Transverse colon (tissue), 4 donors: ENCODE data around the gene CCNI. TPM values are rescaled to one million over a fixed set of nuclear protein-coding genes. Genes with fewer than 3 reads are reported as not detected.
"Not testable (repeated sequence)": the region's sequence is repeated elsewhere in the genome, so short reads cannot be mapped to it uniquely, and the experiment has no call there.

Source experiments
- DNase-seq: peaks from one replicate; pipeline ENCODE4 v3.0.0-alpha.2; 2019
- H3K27ac ChIP-seq, 4 donors: fragments of 200-600 bp; sonication (generic); 2 replicates each; pipeline ENCODE4 v1.5.1; 2016 to 2018; ENCODE audit warnings: inconsistent platforms in 4 of 4
- H3K27me3 ChIP-seq: fragments of 200-600 bp; sonication (generic); 2 replicates; pipeline ENCODE4 v1.5.1; 2017; ENCODE audit warnings: inconsistent platforms
- H3K36me3 ChIP-seq, 4 donors: fragments of 200-600 bp; sonication (generic); 2 replicates each; pipeline ENCODE4 v1.5.1; 2017 to 2019; ENCODE audit warnings: inconsistent platforms in 4 of 4
- H3K4me1 ChIP-seq, 4 donors: fragments of 200-600 bp; sonication (generic); 2 replicates each; pipeline ENCODE4 v1.5.1; 2017 to 2020; ENCODE audit warnings: inconsistent platforms in 4 of 4
- H3K4me3 ChIP-seq, 4 donors: fragments of 200-600 bp; sonication (generic); 1 replicate in 1 of 4; 2 replicates in 3 of 4; pipeline versions ENCODE4 v1.5.1 to v1.6.1; 2017 to 2019; ENCODE audit warnings: inconsistent platforms in 4 of 4
- H3K9me3 ChIP-seq, 2 donors: fragments of 200-600 bp; sonication (generic); 2 replicates each; pipeline ENCODE4 v1.5.1; 2017 to 2019; ENCODE audit warnings: inconsistent platforms in 2 of 2
- CTCF ChIP-seq, 5 experiments: fragments of 200-600 bp in 3 of 5; fragments of 450-650 bp in 2 of 5; sonication (generic) in 3 of 5; IDR thresholded peaks; 1 replicate in 2 of 5; 2 replicates in 3 of 5; pipeline ENCODE4 v1.5.1; 2016 to 2017; ENCODE audit warnings: antibody characterized with exemption in 5 of 5, inconsistent platforms in 3 of 5, mild to moderate bottlenecking in 2 of 5, moderate library complexity in 1 of 5
- EP300 ChIP-seq: sonication (generic); formaldehyde crosslinking; IDR thresholded peaks from one replicate; pipeline ENCODE4 v1.6.1; 2017; ENCODE audit warnings: antibody characterized with exemption, low read depth
- POLR2A ChIP-seq: fragments of 450-650 bp; IDR thresholded peaks from one replicate; pipeline ENCODE4 v1.6.1; 2016; ENCODE audit warnings: antibody characterized with exemption, mild to moderate bottlenecking, moderate library complexity
- POLR2AphosphoS5 ChIP-seq, 3 donors: sonication (generic); formaldehyde crosslinking; IDR thresholded peaks; one replicate each; pipeline ENCODE4 v1.6.1; 2016; ENCODE audit warnings: antibody characterized with exemption in 3 of 3
- WGBS, 2 donors: methylation state at CpG; one replicate each; pipeline ENCODE4 v1.1.5; 2018; ENCODE audit warnings: low coverage in 1 of 2; 5-methylcytosine and 5-hydroxymethylcytosine counted together
- in situ Hi-C, 4 donors: fragments of 200-750 bp; cut with MboI; loops; one replicate each; pipeline versions ENCODE4 v1.15.0 to v1.15.1; 2017; ENCODE audit warnings: low sequenced_read_pairs in 3 of 4, low pct_ligation_motif_present in 1 of 4, low pct_unique_long_range_greater_than_20kb in 1 of 4
- intact Hi-C: fragments of 100-400 bp; cut with DNase I; formaldehyde crosslinking; loops from one replicate; pipeline ENCODE4 v1.15.1; 2023; ENCODE audit warnings: low total_unique reads
- total RNA-seq, 4 donors: library from RNA; depleted of rRNA; stranded (reverse); fragments of >200 nt; gene quantifications; one replicate each; pipeline ENCODE4 v1.1.0, GENCODE V29; 2016

Gene CCNI
- total RNA-seq, 4 donors from 2014 or later: 91.7 to 206 (median 154) TPM

DNA sequence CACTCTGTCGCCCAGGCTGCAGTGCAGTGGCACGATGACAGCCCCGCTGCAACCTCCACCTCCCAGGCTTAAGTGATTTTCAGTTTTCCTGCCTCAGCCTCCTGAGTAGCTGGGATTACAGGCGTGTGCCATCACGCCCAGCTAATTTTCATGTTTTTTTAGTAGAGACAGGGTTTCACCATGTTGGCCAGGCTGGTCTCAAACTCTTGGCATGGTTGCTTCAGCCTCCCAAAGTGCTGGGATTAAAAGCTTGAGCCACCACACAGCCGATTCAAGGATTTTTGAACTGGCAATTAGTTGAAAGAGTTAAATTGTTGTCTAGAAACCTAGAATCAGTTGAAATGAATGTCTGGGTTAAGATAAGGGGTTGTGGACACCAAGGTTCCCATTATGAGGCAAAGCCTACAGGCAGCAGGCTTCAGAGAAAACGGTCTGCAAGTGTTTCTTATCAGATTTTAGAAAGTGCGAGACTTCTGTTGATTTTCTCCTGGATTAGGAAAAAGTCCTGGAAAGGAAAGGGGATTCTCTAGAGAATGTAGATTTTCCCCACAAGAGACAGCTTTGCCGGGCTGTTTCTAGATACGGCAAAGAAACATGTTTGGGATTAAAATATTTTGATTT lies 8.3 kb upstream of the CCNI start:
- no peak overlapping the region for H3K27ac ChIP-seq
- no peaks in the 10 kb centered on the region for H3K4me1 ChIP-seq
- H3K36me3 ChIP-seq: no peaks in the 10 kb centered on the region
- WGBS, 2 donors: 85 to 91% methylated on average over 6 to 10 of the region's 10 CpGs
- DNase-seq: no peak
- no peak overlapping the region for H3K4me3 ChIP-seq
- H3K27me3 ChIP-seq: no peaks in the 10 kb centered on the region
- in situ Hi-C loops (no loop called here), intact Hi-C loops (no loop called here)
- no peaks in the 10 kb centered on the region for H3K9me3 ChIP-seq
- no peak for TF ChIP-seq CTCF (IDR thresholded peaks at IDR 0.05)
- no peak for TF ChIP-seq POLR2AphosphoS5 (IDR thresholded peaks at IDR 0.05)
- no peak for TF ChIP-seq EP300
- TF ChIP-seq POLR2A: no peak

DNA sequence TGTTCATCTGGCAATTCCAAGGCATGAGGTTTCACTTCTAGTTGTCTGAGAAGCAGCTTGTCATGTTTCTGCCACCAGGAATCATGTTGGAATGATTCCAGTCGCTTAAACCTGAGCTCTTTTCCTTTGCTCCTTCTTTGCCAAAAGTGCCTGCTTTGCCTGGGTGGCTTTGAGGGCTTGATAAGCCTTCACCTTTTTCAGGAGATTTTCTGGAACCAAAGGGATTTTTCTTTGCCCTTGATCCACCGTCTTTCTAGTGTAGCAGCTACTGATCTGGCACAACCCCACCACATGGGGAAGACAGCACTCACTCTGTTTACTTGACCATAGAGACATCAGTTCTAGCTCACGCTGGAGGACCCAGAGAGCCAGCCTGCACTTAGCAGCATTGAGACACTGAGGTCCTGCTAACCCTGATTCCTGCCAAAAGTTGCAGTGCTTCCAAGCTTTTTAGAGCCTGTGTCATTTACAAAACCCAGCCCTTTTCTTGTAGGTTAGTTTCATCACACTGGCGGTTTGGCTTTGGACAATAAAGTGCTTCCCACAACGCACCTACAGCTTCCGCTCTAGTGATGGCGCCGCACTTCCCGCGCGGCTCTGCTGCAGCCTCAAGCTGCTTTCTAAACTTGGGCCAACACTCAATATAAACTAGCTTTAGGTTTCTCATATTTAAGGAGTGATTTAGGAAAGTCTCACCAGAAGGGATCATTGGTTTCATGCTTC lies 7.3 kb upstream of the CCNI start:
- no peak overlapping the region for H3K27ac ChIP-seq
- intact Hi-C loops (no loop called here), in situ Hi-C loops (no loop called here)
- DNase-seq: no peak
- H3K4me1 ChIP-seq: peaks cover 0 to under 1% (median 0%) of the 10 kb centered on the region in 4 donors
- no peak overlapping the region for H3K4me3 ChIP-seq
- no peaks in the 10 kb centered on the region for H3K36me3 ChIP-seq
- no peaks in the 10 kb centered on the region for H3K27me3 ChIP-seq
- 95 to 96% methylated on average over 6 to 11 of the region's 11 CpGs for WGBS, 2 donors
- TF ChIP-seq CTCF (IDR thresholded peaks at IDR 0.05) (no peak), POLR2A (no peak), EP300 (no peak), POLR2AphosphoS5 (IDR thresholded peaks at IDR 0.05) (no peak)
- H3K9me3 ChIP-seq: no peaks in the 10 kb centered on the region

GRCh38 chr4:77080806-77081205 lies 5.0 kb upstream of the CCNI start:
- WGBS, 2 donors: 83 to 92% methylated on average over 7 of the region's 7 CpGs
- in situ Hi-C loops: not testable (repeated sequence)

GRCh38 chr4:77079281-77079680 lies 3.5 kb upstream of the CCNI start:
- Histone ChIP-seq H3K9me3 (no peaks in the 10 kb centered on the region), H3K27ac (no peak overlapping the region), H3K27me3 (no peaks in the 10 kb centered on the region), H3K4me1 (peaks cover 0 to 19% (median 6%) of the 10 kb centered on the region in 4 donors), H3K4me3 (no peak overlapping the region), H3K36me3 (no peaks in the 10 kb centered on the region)
- intact Hi-C loops (no loop called here), in situ Hi-C loops (no loop called here)
- WGBS, 2 donors: 97% methylated on average over 5 of the region's 5 CpGs
- TF ChIP-seq CTCF (IDR thresholded peaks at IDR 0.05) (no peak), POLR2AphosphoS5 (IDR thresholded peaks at IDR 0.05) (no peak), EP300 (no peak), POLR2A (no peak)
- DNase-seq: no peak

More at GRCh38 chr4:77080806-77081205, 5.0 kb upstream of the CCNI start:
- H3K36me3 ChIP-seq, DNase-seq, H3K9me3 ChIP-seq, H3K27ac ChIP-seq, H3K4me3 ChIP-seq, H3K27me3 ChIP-seq, intact Hi-C loops: not testable (repeated sequence)
- H3K4me1 ChIP-seq: peaks cover 0 to 15% (median 6%) of the 10 kb centered on the region in 4 donors
